Measurements from ENCODE around the gene B3GALT6.

DNA sequence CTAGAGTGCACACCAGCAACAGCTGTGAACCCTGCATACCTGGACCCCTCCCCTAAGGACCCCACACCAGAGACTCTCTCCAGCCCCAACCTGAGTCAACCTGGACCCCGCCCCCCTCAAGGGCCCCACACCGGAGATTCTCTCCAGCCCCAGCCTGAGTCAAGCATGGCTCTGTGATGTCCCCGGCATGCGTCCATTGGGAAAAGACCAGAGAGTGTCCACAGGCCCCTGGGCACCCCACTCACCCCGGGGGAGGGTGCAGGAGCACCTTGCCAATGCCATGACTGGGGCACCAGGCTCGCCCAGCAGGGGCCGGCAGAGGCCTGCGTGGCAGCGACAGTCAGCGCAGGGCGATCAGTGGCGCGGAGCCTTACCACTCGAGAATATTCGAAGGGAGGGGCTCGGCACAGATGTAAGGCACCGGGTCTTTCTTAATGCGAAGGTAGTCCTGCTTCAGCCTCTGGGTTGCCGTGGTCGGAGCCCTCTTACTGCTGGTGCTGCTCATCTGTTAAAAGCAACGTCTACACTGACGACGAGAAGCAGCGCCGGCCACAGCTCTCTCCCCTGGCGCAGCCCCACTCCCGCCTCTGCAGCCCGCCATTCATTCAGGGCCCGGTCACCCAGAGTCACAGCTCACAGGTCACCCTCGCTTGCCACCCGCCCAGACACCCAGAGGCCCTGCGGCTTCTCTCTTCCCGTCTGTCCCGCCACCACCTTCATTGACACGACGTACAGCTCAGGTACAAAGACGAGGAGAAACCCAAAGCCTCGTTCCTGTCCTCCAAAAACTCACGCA, 35.6 kb downstream of the B3GALT6 start:
- TF ChIP-seq, protein P1, sequence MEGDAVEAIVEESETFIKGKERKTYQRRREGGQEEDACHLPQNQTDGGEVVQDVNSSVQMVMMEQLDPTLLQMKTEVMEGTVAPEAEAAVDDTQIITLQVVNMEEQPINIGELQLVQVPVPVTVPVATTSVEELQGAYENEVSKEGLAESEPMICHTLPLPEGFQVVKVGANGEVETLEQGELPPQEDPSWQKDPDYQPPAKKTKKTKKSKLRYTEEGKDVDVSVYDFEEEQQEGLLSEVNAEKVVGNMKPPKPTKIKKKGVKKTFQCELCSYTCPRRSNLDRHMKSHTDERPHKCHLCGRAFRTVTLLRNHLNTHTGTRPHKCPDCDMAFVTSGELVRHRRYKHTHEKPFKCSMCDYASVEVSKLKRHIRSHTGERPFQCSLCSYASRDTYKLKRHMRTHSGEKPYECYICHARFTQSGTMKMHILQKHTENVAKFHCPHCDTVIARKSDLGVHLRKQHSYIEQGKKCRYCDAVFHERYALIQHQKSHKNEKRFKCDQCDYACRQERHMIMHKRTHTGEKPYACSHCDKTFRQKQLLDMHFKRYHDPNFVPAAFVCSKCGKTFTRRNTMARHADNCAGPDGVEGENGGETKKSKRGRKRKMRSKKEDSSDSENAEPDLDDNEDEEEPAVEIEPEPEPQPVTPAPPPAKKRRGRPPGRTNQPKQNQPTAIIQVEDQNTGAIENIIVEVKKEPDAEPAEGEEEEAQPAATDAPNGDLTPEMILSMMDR (tag by site-specific recombination; IDR thresholded peaks at IDR 0.05): no peak
- TF ChIP-seq, protein P2, sequence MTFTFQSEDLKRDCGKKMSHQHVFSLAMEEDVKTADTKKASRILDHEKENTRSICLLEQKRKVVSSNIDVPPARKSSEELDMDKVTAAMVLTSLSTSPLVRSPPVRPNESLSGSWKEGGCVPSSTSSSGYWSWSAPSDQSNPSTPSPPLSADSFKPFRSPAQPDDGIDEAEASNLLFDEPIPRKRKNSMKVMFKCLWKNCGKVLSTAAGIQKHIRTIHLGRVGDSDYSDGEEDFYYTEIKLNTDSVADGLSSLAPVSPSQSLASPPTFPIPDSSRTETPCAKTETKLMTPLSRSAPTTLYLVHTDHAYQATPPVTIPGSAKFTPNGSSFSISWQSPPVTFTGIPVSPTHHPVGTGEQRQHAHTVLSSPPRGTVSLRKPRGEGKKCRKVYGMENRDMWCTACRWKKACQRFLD (tag by site-specific recombination; IDR thresholded peaks at IDR 0.05): no peak
- TF ChIP-seq ZNF623 (tag by site-specific recombination; IDR thresholded peaks at IDR 0.05) (no peak), ZNF48 (tag by site-specific recombination; IDR thresholded peaks at IDR 0.05) (no peak), GLIS1 (tag by site-specific recombination; IDR thresholded peaks at IDR 0.05) (no peak), MZF1 (tag by site-specific recombination; IDR thresholded peaks at IDR 0.05; ENCODE audit: borderline replicate concordance) (no peak), HOXC10 (CRISPR knock-in tag; IDR thresholded peaks at IDR 0.05) (no peak), ZNF530 (tag by site-specific recombination; IDR thresholded peaks at IDR 0.05; ENCODE audit: low read depth) (no peak), ZNF629 (tag by site-specific recombination; IDR thresholded peaks at IDR 0.05) (no peak), SETDB1 (IDR thresholded peaks at IDR 0.05; ENCODE audit: insufficient read length, low read length) (no peak)
- TF ChIP-seq, protein P3, sequence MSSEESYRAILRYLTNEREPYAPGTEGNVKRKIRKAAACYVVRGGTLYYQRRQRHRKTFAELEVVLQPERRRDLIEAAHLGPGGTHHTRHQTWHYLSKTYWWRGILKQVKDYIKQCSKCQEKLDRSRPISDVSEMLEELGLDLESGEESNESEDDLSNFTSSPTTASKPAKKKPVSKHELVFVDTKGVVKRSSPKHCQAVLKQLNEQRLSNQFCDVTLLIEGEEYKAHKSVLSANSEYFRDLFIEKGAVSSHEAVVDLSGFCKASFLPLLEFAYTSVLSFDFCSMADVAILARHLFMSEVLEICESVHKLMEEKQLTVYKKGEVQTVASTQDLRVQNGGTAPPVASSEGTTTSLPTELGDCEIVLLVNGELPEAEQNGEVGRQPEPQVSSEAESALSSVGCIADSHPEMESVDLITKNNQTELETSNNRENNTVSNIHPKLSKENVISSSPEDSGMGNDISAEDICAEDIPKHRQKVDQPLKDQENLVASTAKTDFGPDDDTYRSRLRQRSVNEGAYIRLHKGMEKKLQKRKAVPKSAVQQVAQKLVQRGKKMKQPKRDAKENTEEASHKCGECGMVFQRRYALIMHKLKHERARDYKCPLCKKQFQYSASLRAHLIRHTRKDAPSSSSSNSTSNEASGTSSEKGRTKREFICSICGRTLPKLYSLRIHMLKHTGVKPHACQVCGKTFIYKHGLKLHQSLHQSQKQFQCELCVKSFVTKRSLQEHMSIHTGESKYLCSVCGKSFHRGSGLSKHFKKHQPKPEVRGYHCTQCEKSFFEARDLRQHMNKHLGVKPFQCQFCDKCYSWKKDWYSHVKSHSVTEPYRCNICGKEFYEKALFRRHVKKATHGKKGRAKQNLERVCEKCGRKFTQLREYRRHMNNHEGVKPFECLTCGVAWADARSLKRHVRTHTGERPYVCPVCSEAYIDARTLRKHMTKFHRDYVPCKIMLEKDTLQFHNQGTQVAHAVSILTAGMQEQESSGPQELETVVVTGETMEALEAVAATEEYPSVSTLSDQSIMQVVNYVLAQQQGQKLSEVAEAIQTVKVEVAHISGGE (tag by site-specific recombination; conservative IDR thresholded peaks at IDR 0.05; ENCODE audit: low read depth): no peak
